Endothelial cell of umbilical vein (primary cell): Measurements from ENCODE around the gene NXN. TPM values are rescaled to one million over a fixed set of nuclear protein-coding genes. Genes with fewer than 3 reads are reported as not detected.
A peak's percentile ranks its signal among the peaks of the same experiment; 100 is the strongest.

Source experiments
- BruUV-seq: library from RNA; stranded (reverse); fragments of 400-500 nt; replicated peaks from 2 replicates; lab custom pipeline; 2021; lab: Mats Ljungman, UMichigan
- CTCF ChIA-PET: fragments of 300-600, 350-600 bp; sonication (Branson Sonifier 250); formaldehyde crosslinking; loops from one replicate; lab custom pipeline; 2021; ENCODE audit warnings: antibody characterized with exemption, inconsistent platforms; lab: Charles Lee
- POLR2A ChIA-PET: fragments of 300-600, 350-600 bp; sonication (Branson Sonifier 250); formaldehyde crosslinking; loops from one replicate; lab custom pipeline; 2021; ENCODE audit warnings: antibody characterized with exemption, inconsistent platforms; lab: Charles Lee
- DNase-seq: peaks from one replicate; pipeline ENCODE4 v3.0.0-alpha.2; 2011; ENCODE audit warnings: low read depth, low spot score
- FAIRE-seq: peaks from 2 replicates; lab custom pipeline; 2011; peaks lifted over from hg19 to GRCh38; lab: Jason Lieb, UNC
- H2AFZ ChIP-seq: 2 replicates; pipeline ENCODE4 v1.6.0; 2012; ENCODE audit warnings: low read depth, low read length, control low read depth, inconsistent platforms
- H3K27ac ChIP-seq: 2 replicates; pipeline ENCODE4 v1.5.1; 2011; ENCODE audit warnings: low read depth, mild to moderate bottlenecking, control low read depth, low read length, moderate library complexity; ENCODE audit not compliant: insufficient read depth
- H3K27me3 ChIP-seq, 2 experiments: 2 replicates each; pipeline versions ENCODE4 v1.6.0 to v1.6.1; 2011; ENCODE audit warnings: low read length in 2 of 2, mixed read lengths in 1 of 2; ENCODE audit not compliant: control insufficient read depth in 2 of 2, insufficient read depth in 2 of 2
- H3K36me3 ChIP-seq, 2 experiments: 2 replicates in 1 of 2; 3 replicates in 1 of 2; pipeline ENCODE4 v1.5.1; 2011; ENCODE audit warnings: low read length in 2 of 2, mild to moderate bottlenecking in 1 of 2, moderate library complexity in 1 of 2; ENCODE audit not compliant: control insufficient read depth in 2 of 2, insufficient read depth in 2 of 2; ENCODE audit errors: extremely low read depth in 1 of 2
- H3K4me1 ChIP-seq: 3 replicates; pipeline ENCODE4 v1.5.1; 2011; ENCODE audit warnings: mild to moderate bottlenecking, low read length; ENCODE audit not compliant: control insufficient read depth, insufficient read depth; ENCODE audit errors: extremely low read depth
- H3K4me2 ChIP-seq: 2 replicates; pipeline ENCODE4 v1.6.1; 2011; ENCODE audit warnings: low read length, control low read depth, mixed read lengths; ENCODE audit not compliant: insufficient read depth
- H3K4me3 ChIP-seq, 3 experiments: fragments of 200-600 bp in 1 of 3; sonication (generic), shearing (Covaris generic) in 1 of 3; replicated peaks in 1 of 3; 2 replicates each; pipeline ENCODE4 v1.5.1; 2011 to 2016; ENCODE audit warnings: control low read depth in 3 of 3, low read length in 3 of 3, mild to moderate bottlenecking in 2 of 3, inconsistent platforms in 1 of 3, low read depth in 1 of 3, moderate library complexity in 1 of 3; ENCODE audit not compliant: insufficient read depth in 1 of 3
- H3K79me2 ChIP-seq: 2 replicates; pipeline ENCODE4 v1.6.0; 2012; ENCODE audit warnings: low read length, inconsistent platforms; ENCODE audit not compliant: control insufficient read depth, insufficient read depth
- H3K9ac ChIP-seq: replicated peaks from 2 replicates; pipeline ENCODE3; 2011; ENCODE audit warnings: low read length, control low read depth; ENCODE audit not compliant: insufficient read depth; ENCODE audit errors: extremely low read depth
- H3K9me1 ChIP-seq: replicated peaks from 3 replicates; pipeline ENCODE4 v1.6.0; 2011; ENCODE audit warnings: mild to moderate bottlenecking, low read length; ENCODE audit not compliant: control insufficient read depth, insufficient read depth; ENCODE audit errors: extremely low read depth
- H3K9me3 ChIP-seq: replicated peaks from 2 replicates; pipeline ENCODE4 v1.5.1; 2012; ENCODE audit warnings: low read length, inconsistent platforms; ENCODE audit not compliant: control insufficient read depth, insufficient read depth
- H4K20me1 ChIP-seq: replicated peaks from 2 replicates; pipeline ENCODE3; 2011; ENCODE audit warnings: mild to moderate bottlenecking, low read length; ENCODE audit not compliant: control insufficient read depth, insufficient read depth; ENCODE audit errors: extremely low read depth
- EZH2 ChIP-seq: IDR thresholded peaks from 2 replicates; pipeline ENCODE4 v1.6.1; 2012; ENCODE audit warnings: borderline replicate concordance, low read depth, mild to moderate bottlenecking, moderate library complexity, low read length, inconsistent platforms; ENCODE audit not compliant: severe bottlenecking
- FOS ChIP-seq: IDR thresholded peaks from 2 replicates; pipeline ENCODE4 v1.6.1; 2011; ENCODE audit warnings: mild to moderate bottlenecking, low read length, moderate library complexity, borderline replicate concordance; ENCODE audit not compliant: insufficient read depth
- GATA2 ChIP-seq: IDR thresholded peaks from 2 replicates; pipeline ENCODE4 v1.7.0; 2011; ENCODE audit warnings: low read depth, mild to moderate bottlenecking, moderate library complexity, mixed read lengths, low read length; ENCODE audit not compliant: insufficient read length, insufficient read depth
- JUN ChIP-seq: IDR thresholded peaks from 2 replicates; pipeline ENCODE4 v1.6.1; 2011; ENCODE audit warnings: borderline replicate concordance, low read depth; ENCODE audit not compliant: insufficient read length, insufficient read depth
- MYC ChIP-seq: IDR thresholded peaks from one replicate; pipeline ENCODE4 v1.6.1; 2011; ENCODE audit warnings: mild to moderate bottlenecking, low read depth, low read length
- POLR2AphosphoS5 ChIP-seq: IDR thresholded peaks from 2 replicates; pipeline ENCODE4 v1.6.1; 2012; ENCODE audit warnings: low read depth, mild to moderate bottlenecking, control low read depth, low read length, moderate library complexity; ENCODE audit not compliant: insufficient read depth
- dilution Hi-C: fragments of 300-500 bp; cut with MboI; formaldehyde crosslinking; loops from one replicate; pipeline ENCODE4 v1.15.0; 2019; ENCODE audit warnings: low sequenced_read_pairs; ENCODE audit not compliant: extremely low pct_ligation_motif_present
- intact Hi-C: fragments of 100-400 bp; cut with micrococcal nuclease; formaldehyde crosslinking; loops from one replicate; pipeline ENCODE4 v1.10.0; 2022
- polyA plus RNA-seq, 4 experiments: library from polyadenylated mRNA; depleted of rRNA in 3 of 4; stranded (reverse) in 3 of 4; unstranded in 1 of 4; fragments of >200 nt; gene quantifications; 2 replicates each; pipeline versions ENCODE4 v1.2.1 to v1.2.3, GENCODE V29; 2011 to 2012; ENCODE audit warnings: missing spikeins in 1 of 4
- total RNA-seq: library from RNA; stranded (reverse); gene quantifications from 2 replicates; pipeline ENCODE4 v1.2.3, GENCODE V29; 2021
- TF ChIP-seq, protein P1 (sequence below), 2 donors: IDR thresholded peaks; 1 replicate in 1 of 2; 2 replicates in 1 of 2; pipeline ENCODE4 v1.5.1; 2011; ENCODE audit warnings: low read length in 2 of 2, mild to moderate bottlenecking in 2 of 2, moderate library complexity in 2 of 2, control low read depth in 1 of 2, inconsistent platforms in 1 of 2, low read depth in 1 of 2; ENCODE audit not compliant: insufficient read depth in 1 of 2; ENCODE audit errors: extremely low read depth in 1 of 2

NXN gene
- total and polyA plus RNA-seq, 2 donors (not counting 3 experiments of a cell fraction or from before 2014, with no cell fraction given): 69.5 to 77.3 TPM

DNA sequence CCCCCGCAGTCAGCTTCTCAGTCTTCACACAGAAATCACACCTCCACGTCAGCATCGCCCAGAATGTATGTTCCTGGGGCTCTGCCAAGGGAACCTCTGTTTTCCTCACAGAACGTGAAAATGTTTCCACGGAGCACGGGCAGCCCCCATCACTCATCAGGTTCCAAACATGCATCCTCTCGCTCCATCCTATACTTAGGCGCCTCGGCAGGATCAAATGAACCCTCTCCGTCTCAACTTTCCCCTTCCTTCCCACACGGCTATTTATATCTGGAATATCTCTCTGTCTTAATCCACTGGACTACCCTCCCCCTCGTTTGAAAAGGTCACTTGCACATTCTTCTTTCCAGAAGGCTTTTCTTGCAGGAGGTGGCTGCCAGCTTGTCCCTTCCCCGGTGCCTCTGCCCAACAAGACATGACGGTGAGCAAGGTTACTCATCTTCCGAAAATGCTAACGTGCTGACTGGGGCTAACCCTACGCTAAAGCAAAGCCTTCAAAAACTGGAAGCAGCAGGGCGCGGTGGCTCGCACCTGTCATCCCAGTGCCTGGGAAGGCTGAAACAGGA lies 21.6 kb downstream of the NXN start:
- intact Hi-C loops (no loop called here), dilution Hi-C loops (no loop called here)
- Histone ChIP-seq H3K79me2 (peaks cover 2% of the 10 kb centered on the region), H3K4me2 (no peak overlapping the region), H3K9me3 (no peaks in the 10 kb centered on the region), H3K27ac (no peak overlapping the region), H2AFZ (no peak overlapping the region), H3K36me3 (peaks cover 0 to 3% of the 10 kb centered on the region in 2 experiments), H3K4me3 (no peak overlapping the region), H3K9ac (no peak overlapping the region), H3K27me3 (no peaks in the 10 kb centered on the region), H4K20me1 (no peaks in the 10 kb centered on the region), H3K4me1 (peaks cover 5% of the 10 kb centered on the region), H3K9me1 (no peaks in the 10 kb centered on the region)
- no TSS peak for BruUV-seq
- FAIRE-seq (no peak), DNase-seq (no peak)
- ChIA-PET CTCF (no interaction called here), POLR2A (no interaction called here)
- TF ChIP-seq, protein P1, sequence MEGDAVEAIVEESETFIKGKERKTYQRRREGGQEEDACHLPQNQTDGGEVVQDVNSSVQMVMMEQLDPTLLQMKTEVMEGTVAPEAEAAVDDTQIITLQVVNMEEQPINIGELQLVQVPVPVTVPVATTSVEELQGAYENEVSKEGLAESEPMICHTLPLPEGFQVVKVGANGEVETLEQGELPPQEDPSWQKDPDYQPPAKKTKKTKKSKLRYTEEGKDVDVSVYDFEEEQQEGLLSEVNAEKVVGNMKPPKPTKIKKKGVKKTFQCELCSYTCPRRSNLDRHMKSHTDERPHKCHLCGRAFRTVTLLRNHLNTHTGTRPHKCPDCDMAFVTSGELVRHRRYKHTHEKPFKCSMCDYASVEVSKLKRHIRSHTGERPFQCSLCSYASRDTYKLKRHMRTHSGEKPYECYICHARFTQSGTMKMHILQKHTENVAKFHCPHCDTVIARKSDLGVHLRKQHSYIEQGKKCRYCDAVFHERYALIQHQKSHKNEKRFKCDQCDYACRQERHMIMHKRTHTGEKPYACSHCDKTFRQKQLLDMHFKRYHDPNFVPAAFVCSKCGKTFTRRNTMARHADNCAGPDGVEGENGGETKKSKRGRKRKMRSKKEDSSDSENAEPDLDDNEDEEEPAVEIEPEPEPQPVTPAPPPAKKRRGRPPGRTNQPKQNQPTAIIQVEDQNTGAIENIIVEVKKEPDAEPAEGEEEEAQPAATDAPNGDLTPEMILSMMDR (IDR thresholded peaks at IDR 0.05; ENCODE audit: extremely low read depth in 1 of 2, insufficient read depth in 1 of 2, low read depth in 1 of 2, low read length in 2 of 2): no peak
- TF ChIP-seq FOS (no peak), EZH2 (no peak), GATA2 (no peak), JUN (no peak)

DNA sequence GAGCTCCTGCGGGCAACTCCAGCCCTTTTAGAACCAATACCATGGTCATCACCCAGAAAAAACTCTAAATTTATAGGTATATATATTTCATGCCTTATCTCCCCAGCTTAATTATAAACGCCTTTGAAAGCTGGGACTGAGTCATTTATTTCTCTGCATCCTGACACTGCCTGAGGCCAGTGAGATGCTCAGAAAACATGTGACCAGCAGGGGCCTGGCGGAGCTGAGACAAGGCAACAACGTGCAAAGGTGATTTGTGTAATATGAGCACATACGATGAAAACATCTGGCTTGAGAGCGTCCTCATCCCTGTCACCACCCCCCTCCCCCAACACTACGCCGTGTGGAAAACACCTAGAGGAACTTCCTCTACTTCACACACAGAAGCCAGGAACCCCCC lies 22.7 kb downstream of the NXN start:
- no peak overlapping the region for H3K27ac ChIP-seq
- CTCF ChIA-PET: interaction anchor here (0.7 to 1.1 kb wide), 3 partner anchors 24 to 164 kb away, joined by 3 to 5 read pairs (median 3); no protein-coding TSS in a partner anchor
- no peak overlapping the region for H3K9ac ChIP-seq
- BruUV-seq: no TSS peak
- POLR2A ChIA-PET: no interaction called here
- peaks cover 5% of the 10 kb centered on the region for H3K79me2 ChIP-seq
- DNase-seq: peak; percentile 24
- no peaks in the 10 kb centered on the region for H3K27me3 ChIP-seq
- no peaks in the 10 kb centered on the region for H3K9me1 ChIP-seq
- intact Hi-C loops: no loop called here
- H3K4me2 ChIP-seq: no peak overlapping the region
- no peak overlapping the region for H3K4me3 ChIP-seq
- H3K4me1 ChIP-seq: peaks cover 5% of the 10 kb centered on the region
- no peaks in the 10 kb centered on the region for H4K20me1 ChIP-seq
- no peaks in the 10 kb centered on the region for H3K9me3 ChIP-seq
- dilution Hi-C loops: no loop called here
- FAIRE-seq: no peak
- TF ChIP-seq JUN: no peak
- TF ChIP-seq MYC: no peak
- no peak for TF ChIP-seq FOS
- TF ChIP-seq GATA2: no peak
- TF ChIP-seq, protein P1 (IDR thresholded peaks at IDR 0.05; ENCODE audit: extremely low read depth in 1 of 2, insufficient read depth in 1 of 2, low read depth in 1 of 2, low read length in 2 of 2): no peak
- no peak for TF ChIP-seq POLR2AphosphoS5
- no peak overlapping the region for H2AFZ ChIP-seq
- H3K36me3 ChIP-seq: peaks cover 0 to 3% of the 10 kb centered on the region in 2 experiments
